Keratinocyte (primary cell): ENCODE results near the gene ABCA10. TPM values are rescaled to one million over a fixed set of nuclear protein-coding genes. Genes with fewer than 3 reads are reported as not detected.

Experiments
- DNase-seq: peaks from one replicate; pipeline ENCODE4 v3.0.0-alpha.2; 2011; ENCODE audit warnings: low read depth, missing footprints, low spot score
- FAIRE-seq: peaks from 2 replicates; lab custom pipeline; 2011; peaks lifted over from hg19 to GRCh38; lab: Jason Lieb, UNC
- H2AFZ ChIP-seq: 2 replicates; pipeline ENCODE4 v1.6.0; 2012; ENCODE audit warnings: low read length, control low read depth, inconsistent platforms; ENCODE audit not compliant: control insufficient read depth
- H3K27ac ChIP-seq: 2 replicates; pipeline ENCODE4 v1.5.1; 2011; ENCODE audit warnings: low read length; ENCODE audit not compliant: control insufficient read depth, insufficient read depth
- H3K27me3 ChIP-seq: 3 replicates; pipeline ENCODE4 v1.6.0; 2011; ENCODE audit warnings: low read length; ENCODE audit not compliant: control insufficient read depth, insufficient read depth; ENCODE audit errors: extremely low read depth
- H3K36me3 ChIP-seq, 2 experiments: 2 replicates in 1 of 2; 3 replicates in 1 of 2; pipeline ENCODE4 v1.5.1; 2011; ENCODE audit warnings: low read length in 2 of 2, mild to moderate bottlenecking in 1 of 2; ENCODE audit not compliant: control insufficient read depth in 2 of 2, insufficient read depth in 2 of 2; ENCODE audit errors: extremely low read depth in 1 of 2
- H3K4me1 ChIP-seq: 3 replicates; pipeline ENCODE4 v1.5.1; 2011; ENCODE audit warnings: low read length; ENCODE audit not compliant: control insufficient read depth, insufficient read depth; ENCODE audit errors: extremely low read depth
- H3K4me2 ChIP-seq: 3 replicates; pipeline ENCODE4 v1.6.0; 2011; ENCODE audit warnings: low read depth, low read length; ENCODE audit not compliant: control insufficient read depth, insufficient read depth; ENCODE audit errors: extremely low read depth
- H3K4me3 ChIP-seq, 3 experiments: fragments of 200-600 bp in 1 of 3; sonication (generic) in 1 of 3; 2 replicates in 2 of 3; 3 replicates in 1 of 3; pipeline ENCODE4 v1.5.1; 2011 to 2016; ENCODE audit warnings: low read length in 3 of 3, mild to moderate bottlenecking in 3 of 3, control low read depth in 2 of 3, inconsistent platforms in 1 of 3, low read depth in 1 of 3, mixed read lengths in 1 of 3, mixed run types in 1 of 3, moderate library complexity in 1 of 3; ENCODE audit not compliant: control insufficient read depth in 2 of 3, insufficient read depth in 2 of 3; ENCODE audit errors: extremely low read depth in 1 of 3
- H3K79me2 ChIP-seq: 2 replicates; pipeline ENCODE4 v1.6.0; 2012; ENCODE audit warnings: low read length; ENCODE audit not compliant: control insufficient read depth, insufficient read depth
- H3K9ac ChIP-seq: 3 replicates; pipeline ENCODE4 v1.6.0; 2011; ENCODE audit warnings: low read length; ENCODE audit not compliant: control insufficient read depth, insufficient read depth; ENCODE audit errors: extremely low read depth
- H3K9me1 ChIP-seq: 3 replicates; pipeline ENCODE4 v1.6.0; 2011; ENCODE audit warnings: low read length; ENCODE audit not compliant: control insufficient read depth, insufficient read depth; ENCODE audit errors: extremely low read depth
- H3K9me3 ChIP-seq: 2 replicates; pipeline ENCODE4 v1.5.1; 2012; ENCODE audit warnings: low read depth, low read length; ENCODE audit not compliant: control insufficient read depth
- H4K20me1 ChIP-seq: 3 replicates; pipeline ENCODE4 v1.6.0; 2011; ENCODE audit warnings: low read length; ENCODE audit not compliant: control insufficient read depth, insufficient read depth; ENCODE audit errors: extremely low read depth
- CTCF ChIP-seq, 3 experiments: IDR thresholded peaks in 1 of 3; conservative IDR thresholded peaks in 1 of 3; optimal IDR thresholded peaks in 1 of 3; 2 replicates in 2 of 3; 3 replicates in 1 of 3; pipeline versions ENCODE3 to v1.5.1; 2011; ENCODE audit warnings: low read length in 3 of 3, mild to moderate bottlenecking in 3 of 3, moderate library complexity in 2 of 3, control low read depth in 1 of 3, inconsistent platforms in 1 of 3; ENCODE audit not compliant: insufficient read depth in 2 of 3; ENCODE audit errors: extremely low read depth in 1 of 3
- EZH2 ChIP-seq: IDR thresholded peaks from one replicate; pipeline ENCODE4 v1.6.1; 2012; ENCODE audit warnings: inconsistent platforms, mild to moderate bottlenecking, low read length, moderate library complexity
- dilution Hi-C: fragments of 300-500 bp; cut with MboI; formaldehyde crosslinking; loops from one replicate; pipeline ENCODE4 v1.7.0; 2020; ENCODE audit warnings: low sequenced_read_pairs; ENCODE audit not compliant: extremely low pct_ligation_motif_present
- polyA plus RNA-seq, 5 experiments: library from polyadenylated mRNA; depleted of rRNA in 3 of 5; stranded (reverse) in 3 of 5; stranded (forward) in 1 of 5; unstranded in 1 of 5; fragments of >200 nt; gene quantifications; 1 replicate in 1 of 5; 2 replicates in 3 of 5; 3 replicates in 1 of 5; pipeline versions ENCODE4 v1.2.1 to v1.2.3, GENCODE V29; 2011 to 2012; ENCODE audit warnings: missing spikeins in 2 of 5, low read depth in 1 of 5, low replicate concordance in 1 of 5

ABCA10 gene
- polyA plus RNA-seq, 1 donor (not counting 4 experiments of a cell fraction or from before 2014, with no cell fraction given): 0.46 TPM

- Histone ChIP-seq H3K9me1 (no peaks in the 10 kb centered on the region), H3K4me3 (no peak overlapping the region), H3K79me2 (no peaks in the 10 kb centered on the region), H4K20me1 (no peaks in the 10 kb centered on the region), H2AFZ (no peak overlapping the region), H3K4me2 (no peak overlapping the region), H3K36me3 (no peaks in the 10 kb centered on the region), H3K27ac (no peak overlapping the region), H3K9me3 (no peaks in the 10 kb centered on the region), H3K9ac (no peak overlapping the region), H3K4me1 (peaks cover 10% of the 10 kb centered on the region), H3K27me3 (no peaks in the 10 kb centered on the region)
- DNase-seq (no peak), FAIRE-seq (no peak)
- TF ChIP-seq CTCF (optimal IDR thresholded peaks at IDR 0.05 in 1 of 3, IDR thresholded peaks at IDR 0.05 in 1 of 3, conservative IDR thresholded peaks at IDR 0.05 in 1 of 3; ENCODE audit: extremely low read depth in 1 of 3, insufficient read depth in 2 of 3, low read length in 3 of 3) (no peak), EZH2 (no peak)
- dilution Hi-C loops: no loop called here
Measured at GRCh38 chr17:69268543-69269014, 40.0 kb upstream of the ABCA10 start.

- Histone ChIP-seq H3K27ac (no peak overlapping the region), H3K9ac (no peak overlapping the region), H3K4me2 (no peak overlapping the region), H3K9me3 (no peaks in the 10 kb centered on the region), H4K20me1 (no peaks in the 10 kb centered on the region), H2AFZ (no peak overlapping the region), H3K79me2 (no peaks in the 10 kb centered on the region), H3K4me1 (peaks cover 10% of the 10 kb centered on the region), H3K4me3 (no peak overlapping the region), H3K9me1 (no peaks in the 10 kb centered on the region), H3K27me3 (no peaks in the 10 kb centered on the region), H3K36me3 (no peaks in the 10 kb centered on the region)
- TF ChIP-seq EZH2: no peak
- DNase-seq (no peak), FAIRE-seq (no peak)
- dilution Hi-C loops: no loop called here
Measured at GRCh38 chr17:69267219-69267618, 38.6 kb upstream of the ABCA10 start.

GRCh38 chr17:69265873-69266272 is 37.2 kb upstream of the ABCA10 start:
- TF ChIP-seq EZH2 (no peak), CTCF (optimal IDR thresholded peaks at IDR 0.05 in 1 of 3, IDR thresholded peaks at IDR 0.05 in 1 of 3, conservative IDR thresholded peaks at IDR 0.05 in 1 of 3; ENCODE audit: extremely low read depth in 1 of 3, insufficient read depth in 2 of 3, low read length in 3 of 3) (no peak)
- H4K20me1 ChIP-seq: no peaks in the 10 kb centered on the region
- H3K9ac ChIP-seq: no peak overlapping the region
- no peaks in the 10 kb centered on the region for H3K79me2 ChIP-seq
- H3K4me3 ChIP-seq: no peak overlapping the region
- H3K36me3 ChIP-seq: no peaks in the 10 kb centered on the region
- no peak for DNase-seq
- no peak overlapping the region for H3K4me2 ChIP-seq
- H3K9me1 ChIP-seq: no peaks in the 10 kb centered on the region
- no peak for FAIRE-seq
- no peaks in the 10 kb centered on the region for H3K9me3 ChIP-seq
- no peak overlapping the region for H2AFZ ChIP-seq
- H3K27ac ChIP-seq: no peak overlapping the region
- H3K27me3 ChIP-seq: no peaks in the 10 kb centered on the region
- dilution Hi-C loops: no loop called here
- peaks cover 10% of the 10 kb centered on the region for H3K4me1 ChIP-seq
